ENCODE measurements around the gene COBLL1.

DNA sequence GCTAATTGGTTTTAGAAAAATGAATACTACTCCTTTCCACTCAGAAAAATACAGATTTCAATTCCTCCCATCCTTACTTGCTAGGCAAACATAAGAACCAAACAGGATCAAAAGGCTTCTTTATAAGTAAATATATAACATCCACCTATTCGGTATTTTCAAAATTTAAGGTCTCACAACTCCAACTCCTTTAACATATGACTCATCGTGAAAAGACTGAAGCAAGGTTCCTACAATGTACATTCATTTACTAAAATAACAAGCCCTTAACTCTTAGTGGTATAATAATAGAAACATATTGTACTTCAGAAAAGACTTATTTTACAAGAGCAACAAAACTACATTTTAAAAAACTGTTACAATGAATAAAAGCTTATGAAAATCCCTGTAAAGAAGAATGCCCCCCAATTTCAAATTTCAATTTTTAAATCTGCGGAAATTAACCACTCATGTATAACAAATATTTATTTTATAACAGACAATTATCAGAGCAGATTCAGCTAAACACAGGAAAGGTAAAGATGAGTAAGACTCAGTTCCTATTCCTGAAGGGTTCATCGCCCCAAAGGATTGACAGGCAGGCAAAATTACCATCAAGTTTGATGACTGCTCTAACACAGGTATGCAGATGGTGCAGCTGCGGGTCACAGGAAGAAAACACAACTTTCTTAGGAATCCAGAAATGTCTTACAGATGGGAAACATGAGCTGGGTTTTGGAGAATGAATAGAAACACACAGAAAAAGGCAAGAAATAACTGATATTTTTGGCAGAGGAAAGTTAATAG, 96.4 kb downstream of the COBLL1 start:
- no peak for TF ChIP-seq CTCF (IDR thresholded peaks at IDR 0.05; ENCODE audit: low read length)
- no peak for TF ChIP-seq EZH2 (IDR thresholded peaks at IDR 0.05; ENCODE audit: borderline replicate concordance, low read length)

Measured in OCI-LY1 (cell line).